Chondrocyte (in vitro differentiated cells): ENCODE results near the gene TEX36. TPM values are rescaled to one million over a fixed set of nuclear protein-coding genes. Genes with fewer than 3 reads are reported as not detected.

Source experiments
- DNase-seq: peaks from one replicate; pipeline ENCODE4 v3.0.0; 2021; ENCODE audit warnings: mixed read lengths, low spot score
- H3K27ac Mint-ChIP-seq: one replicate; pipeline ENCODE4 v1.8.0; 2021; ENCODE audit warnings: mild to moderate bottlenecking, moderate library complexity, mixed read lengths; ENCODE audit not compliant: unreplicated experiment
- H3K27me3 Mint-ChIP-seq: 2 replicates; pipeline ENCODE4 v1.8.0; 2021; ENCODE audit warnings: low read depth, mixed read lengths
- H3K36me3 Mint-ChIP-seq: 2 replicates; pipeline ENCODE4 v1.8.0; 2021; ENCODE audit warnings: low read depth, mixed read lengths
- H3K4me1 Mint-ChIP-seq: 2 replicates; pipeline ENCODE4 v1.8.0; 2021; ENCODE audit warnings: low read depth, mild to moderate bottlenecking, mixed read lengths
- H3K4me3 Mint-ChIP-seq: one replicate; pipeline ENCODE4 v1.8.0; 2021; ENCODE audit warnings: mild to moderate bottlenecking, moderate library complexity, mixed read lengths; ENCODE audit not compliant: unreplicated experiment
- H3K9me3 Mint-ChIP-seq: 2 replicates; pipeline ENCODE4 v1.8.0; 2021; ENCODE audit warnings: low read depth, mixed read lengths
- CTCF ChIP-seq: fragments of 200-600 bp; sonication (generic); IDR thresholded peaks from 2 replicates; pipeline ENCODE4 v1.5.0; 2021; ENCODE audit warnings: antibody characterized with exemption, mild to moderate bottlenecking, moderate library complexity
- total RNA-seq: library from RNA; stranded (reverse); gene quantifications from 3 replicates; pipeline ENCODE4 v1.2.1, GENCODE V29; 2021

TEX36 gene
- total RNA-seq, 1 donor from 2014 or later, result not detected

GRCh38 chr10:125629758-125630376 is 53.1 kb downstream of the TEX36 start:
- H3K4me1 Mint-ChIP-seq, result no peaks in the 10 kb centered on the region
- no peak for DNase-seq
- H3K9me3 Mint-ChIP-seq, result no peaks in the 10 kb centered on the region
- TF ChIP-seq CTCF, result peak; percentile 79
- H3K27me3 Mint-ChIP-seq, result peaks cover 31% of the 10 kb centered on the region
- H3K4me3 Mint-ChIP-seq, result no peak overlapping the region
- H3K27ac Mint-ChIP-seq, result no peak overlapping the region
- no peaks in the 10 kb centered on the region for H3K36me3 Mint-ChIP-seq

DNA sequence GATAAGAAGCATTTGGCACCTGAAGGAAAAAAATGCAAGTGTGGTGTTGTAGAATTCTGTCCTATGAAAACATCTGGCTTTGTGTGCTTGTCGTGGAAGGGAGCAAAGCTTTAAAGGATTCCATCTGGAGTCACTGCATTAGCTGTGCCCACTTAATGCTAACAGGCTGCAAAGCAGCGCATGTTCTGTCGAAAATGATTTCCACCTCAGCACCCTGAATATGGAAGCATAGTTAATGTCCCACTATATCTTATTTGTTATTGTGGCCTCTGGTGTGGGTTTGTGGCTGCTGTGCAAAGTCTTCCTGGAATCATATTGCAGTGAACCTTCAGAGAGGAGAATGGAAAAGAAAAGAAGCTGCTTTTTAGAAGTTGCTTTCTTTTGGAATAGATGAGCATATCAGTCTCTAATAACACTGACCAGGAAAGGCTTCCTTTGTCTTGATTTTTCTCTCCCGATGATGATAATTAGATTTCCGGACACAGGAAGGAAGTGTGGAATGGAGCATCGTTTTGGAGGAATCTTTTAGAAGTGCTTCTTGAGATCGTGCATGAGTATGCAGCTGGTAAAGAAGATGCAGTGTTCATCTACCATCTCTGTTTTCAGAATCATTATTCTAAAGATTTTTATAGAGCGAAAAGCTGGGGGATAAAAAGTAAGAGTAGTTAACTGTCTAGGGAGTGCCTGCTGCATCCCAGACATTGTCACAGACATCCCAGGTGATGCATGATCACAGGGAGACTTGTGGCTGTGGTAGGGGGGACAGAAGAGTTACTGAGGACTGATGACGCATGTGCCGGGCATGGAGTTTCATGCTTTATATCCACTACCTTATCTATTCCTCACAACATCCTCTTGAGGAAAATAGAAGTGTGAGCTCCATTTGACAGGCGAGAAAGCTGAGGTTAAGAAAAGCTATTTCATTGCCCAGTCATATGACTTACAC is 54.6 kb downstream of the TEX36 start:
- Mint-ChIP-seq H3K27me3 (peaks cover 22% of the 10 kb centered on the region), H3K9me3 (no peaks in the 10 kb centered on the region), H3K36me3 (no peaks in the 10 kb centered on the region), H3K4me3 (no peak overlapping the region), H3K4me1 (no peaks in the 10 kb centered on the region), H3K27ac (no peak overlapping the region)
- no peak for DNase-seq
- no peak for TF ChIP-seq CTCF

GRCh38 chr10:125627646-125628045 is 55.3 kb downstream of the TEX36 start:
- peaks cover 21% of the 10 kb centered on the region for H3K27me3 Mint-ChIP-seq
- H3K27ac Mint-ChIP-seq, result no peak overlapping the region
- no peak overlapping the region for H3K4me3 Mint-ChIP-seq
- no peak for TF ChIP-seq CTCF
- DNase-seq, result no peak
- H3K9me3 Mint-ChIP-seq, result no peaks in the 10 kb centered on the region
- H3K4me1 Mint-ChIP-seq, result no peaks in the 10 kb centered on the region
- no peaks in the 10 kb centered on the region for H3K36me3 Mint-ChIP-seq

DNA sequence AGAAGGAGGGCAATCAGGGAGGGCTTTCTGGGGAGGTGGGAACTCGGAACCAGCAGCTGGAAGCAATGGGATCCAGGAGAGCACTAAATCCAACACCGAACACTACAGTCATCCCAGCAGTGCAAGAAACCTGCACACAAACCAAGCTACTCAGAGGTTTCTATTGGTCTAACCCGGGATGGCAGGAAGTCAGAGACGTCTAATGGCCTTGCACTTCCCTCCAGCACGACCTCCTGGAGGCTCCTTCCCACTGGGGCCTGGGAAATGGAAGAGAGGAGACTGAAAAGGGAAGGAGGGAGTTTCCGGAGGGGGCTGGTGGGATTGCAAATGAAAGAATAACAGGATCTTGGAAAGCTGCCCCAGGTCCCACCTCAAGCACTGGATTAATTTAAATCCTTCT is 56.3 kb downstream of the TEX36 start:
- DNase-seq, result no peak
- Mint-ChIP-seq H3K4me1 (no peaks in the 10 kb centered on the region), H3K27ac (no peak overlapping the region), H3K36me3 (no peaks in the 10 kb centered on the region), H3K27me3 (peaks cover 18% of the 10 kb centered on the region), H3K9me3 (peaks cover 3% of the 10 kb centered on the region), H3K4me3 (no peak overlapping the region)
- TF ChIP-seq CTCF, result no peak

DNA sequence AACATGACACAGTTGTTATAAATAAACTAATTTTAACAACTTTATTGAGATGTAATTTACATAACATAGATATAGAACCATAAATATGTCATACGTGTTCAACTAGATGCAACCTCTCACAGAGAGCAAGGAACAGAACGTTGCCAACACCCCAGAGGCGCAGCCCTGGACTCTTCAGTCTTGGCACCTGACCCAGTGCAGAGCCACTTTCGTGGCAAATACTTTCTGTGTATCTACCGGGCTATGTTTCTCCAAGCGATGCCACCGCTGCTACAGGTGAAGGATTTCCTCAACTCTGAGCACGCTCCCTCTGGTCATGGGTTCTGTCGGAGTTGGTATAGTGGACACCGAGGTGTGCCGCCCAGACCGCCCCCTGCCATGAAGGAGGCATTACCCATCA is 57.4 kb downstream of the TEX36 start:
- no peak for TF ChIP-seq CTCF
- Mint-ChIP-seq H3K27me3 (peaks cover 14% of the 10 kb centered on the region), H3K27ac (no peak overlapping the region), H3K4me1 (no peaks in the 10 kb centered on the region), H3K36me3 (no peaks in the 10 kb centered on the region), H3K9me3 (peaks cover 3% of the 10 kb centered on the region), H3K4me3 (no peak overlapping the region)
- no peak for DNase-seq
